HepG2 (cell line): ENCODE measurements around the gene C1orf21. TPM values are rescaled to one million over a fixed set of nuclear protein-coding genes. Genes with fewer than 3 reads are reported as not detected.

Experiments used
- ATAC-seq: fragments of 200-7000 bp; cut with Tn5 transposase; 3 replicates; pipeline ENCODE4 v1.9.1; 2020; ENCODE audit warnings: mild to moderate bottlenecking, moderate library complexity
- BruUV-seq: library from RNA; stranded (reverse); fragments of 400-500 nt; replicated peaks from 2 replicates; lab custom pipeline; 2021; lab: Mats Ljungman, UMichigan
- CTCF ChIA-PET: fragments of 300-600 bp; formaldehyde crosslinking; extraction: SDS; loops from one replicate; lab custom pipeline; 2021; ENCODE audit warnings: low total read pairs, inconsistent platforms, low intra/inter-chr PET ratio; lab: Yijun Ruan, JAX
- POLR2A ChIA-PET: fragments of 350-600 bp; sonication (Branson Sonifier 250); formaldehyde crosslinking; loops from one replicate; lab custom pipeline; 2020; ENCODE audit warnings: antibody characterized with exemption, inconsistent platforms; lab: Yijun Ruan, JAX
- DNase-seq: peaks from one replicate; pipeline ENCODE4 v3.0.0-alpha.2; 2015; ENCODE audit warnings: low spot score
- FAIRE-seq: peaks from 3 replicates; lab custom pipeline; 2011; peaks lifted over from hg19 to GRCh38; lab: Jason Lieb, UNC
- H2AFZ ChIP-seq: one replicate; pipeline ENCODE4 v1.6.1; 2011; ENCODE audit warnings: low read length, inconsistent platforms
- H3K27ac ChIP-seq: fragments of 300-600 bp; 3 replicates; pipeline ENCODE4 v1.8.0; 2011; ENCODE audit warnings: mixed run types, mild to moderate bottlenecking, mixed read lengths, low read length, inconsistent platforms; ENCODE audit not compliant: insufficient read depth; ENCODE audit errors: extremely low read length
- H3K27me3 ChIP-seq, 2 experiments: fragments of 200-600 bp in 1 of 2; 2 replicates in 1 of 2; 3 replicates in 1 of 2; pipeline versions ENCODE4 v1.6.0 to v1.8.0; 2011; ENCODE audit warnings: low read length in 2 of 2, mild to moderate bottlenecking in 2 of 2, moderate library complexity in 2 of 2, inconsistent platforms in 1 of 2; ENCODE audit not compliant: insufficient read depth in 2 of 2, control insufficient read depth in 1 of 2
- H3K36me3 ChIP-seq, 2 experiments: fragments of 200-600 bp in 1 of 2; replicated peaks in 1 of 2; 2 replicates in 1 of 2; 3 replicates in 1 of 2; pipeline versions ENCODE4 v1.5.1 to v1.8.0; 2011; ENCODE audit warnings: low read length in 2 of 2, inconsistent platforms in 1 of 2; ENCODE audit not compliant: insufficient read depth in 2 of 2, control insufficient read depth in 1 of 2
- H3K4me1 ChIP-seq: 2 replicates; pipeline ENCODE4 v1.5.1; 2012; ENCODE audit warnings: low read length, inconsistent platforms; ENCODE audit not compliant: insufficient read depth
- H3K4me2 ChIP-seq: 2 replicates; pipeline ENCODE4 v1.6.0; 2011; ENCODE audit warnings: low read depth, low read length, inconsistent platforms
- H3K4me3 ChIP-seq, 3 experiments: fragments of 200-600 bp in 1 of 3; sonication (generic), shearing (Covaris generic) in 1 of 3; replicated peaks in 1 of 3; 2 replicates each; pipeline ENCODE4 v1.5.1; 2011 to 2016; ENCODE audit warnings: low read length in 3 of 3, inconsistent platforms in 2 of 3, low read depth in 2 of 3, mild to moderate bottlenecking in 2 of 3, control low read depth in 1 of 3, mixed read lengths in 1 of 3; ENCODE audit not compliant: insufficient read depth in 1 of 3
- H3K79me2 ChIP-seq: one replicate; pipeline ENCODE4 v1.6.1; 2011; ENCODE audit warnings: low read length, inconsistent platforms; ENCODE audit not compliant: insufficient read depth
- H3K9ac ChIP-seq: 2 replicates; pipeline ENCODE4 v1.6.0; 2011; ENCODE audit warnings: mild to moderate bottlenecking, low read depth, low read length, inconsistent platforms; ENCODE audit not compliant: insufficient read depth
- H3K9me3 ChIP-seq: 2 replicates; pipeline ENCODE4 v1.5.1; 2012; ENCODE audit warnings: mild to moderate bottlenecking, low read length
- H4K20me1 ChIP-seq: 2 replicates; pipeline ENCODE4 v1.6.0; 2011; ENCODE audit warnings: inconsistent platforms, mild to moderate bottlenecking, low read length, moderate library complexity; ENCODE audit not compliant: insufficient read depth
- DR1 ChIP-seq: sonication (generic); formaldehyde crosslinking; IDR thresholded peaks from 2 replicates; pipeline ENCODE4 v1.8.0; 2021; ENCODE audit warnings: mild to moderate bottlenecking, missing genetic modification reagents, inconsistent platforms
- MXD1 ChIP-seq: sonication (generic); formaldehyde crosslinking; IDR thresholded peaks from 2 replicates; pipeline ENCODE4 v1.4.0; 2020; ENCODE audit warnings: mild to moderate bottlenecking, missing genetic modification reagents
- MXD4 ChIP-seq: IDR thresholded peaks from 2 replicates; pipeline ENCODE4 v1.6.1; 2016; ENCODE audit warnings: mild to moderate bottlenecking, missing biosample characterization, missing genetic modification reagents
- SKI ChIP-seq: fragments of 450-650 bp; IDR thresholded peaks from one replicate; pipeline ENCODE4 v1.6.1; 2018; ENCODE audit warnings: mild to moderate bottlenecking; ENCODE audit not compliant: partially characterized antibody
- SP140L ChIP-seq: sonication (generic); formaldehyde crosslinking; IDR thresholded peaks from 2 replicates; pipeline ENCODE4 v1.4.0; 2020; ENCODE audit warnings: missing genetic modification reagents, borderline replicate concordance
- SP4 ChIP-seq: sonication (generic); formaldehyde crosslinking; IDR thresholded peaks from 2 replicates; pipeline ENCODE4 v1.8.1; 2023; ENCODE audit warnings: mild to moderate bottlenecking, missing genetic modification reagents
- ZNF274 ChIP-seq: sonication (generic); formaldehyde crosslinking; IDR thresholded peaks from 2 replicates; pipeline ENCODE4 v1.5.1; 2020; ENCODE audit warnings: mild to moderate bottlenecking, missing genetic modification reagents
- ZNF407 ChIP-seq: sonication (generic); formaldehyde crosslinking; IDR thresholded peaks from one replicate; pipeline ENCODE4 v1.5.1; 2020; ENCODE audit warnings: mild to moderate bottlenecking, missing genetic modification reagents; ENCODE audit errors: not compliant biosample characterization
- ZNF430 ChIP-seq: sonication (generic); formaldehyde crosslinking; IDR thresholded peaks from 2 replicates; pipeline ENCODE4 v1.9.0; 2021; ENCODE audit warnings: mild to moderate bottlenecking, missing genetic modification reagents
- ZNF607 ChIP-seq: sonication (generic); formaldehyde crosslinking; IDR thresholded peaks from 2 replicates; pipeline ENCODE4 v1.5.1; 2020; ENCODE audit warnings: missing genetic modification reagents, mild to moderate bottlenecking, borderline replicate concordance
- ZNF816 ChIP-seq: sonication (generic); formaldehyde crosslinking; IDR thresholded peaks from 2 replicates; pipeline ENCODE4 v1.8.0; 2022; ENCODE audit warnings: missing genetic modification reagents, mild to moderate bottlenecking, borderline replicate concordance
- ZNF878 ChIP-seq: sonication (generic); formaldehyde crosslinking; IDR thresholded peaks from 2 replicates; pipeline ENCODE4 v1.8.1; 2023; ENCODE audit warnings: mild to moderate bottlenecking, missing genetic modification reagents, moderate library complexity
- WGBS: methylation state at CpG from one replicate; pipeline ENCODE4 v1.1.6; 2017; ENCODE audit warnings: low lambda C conversion rate; 5-methylcytosine and 5-hydroxymethylcytosine counted together
- in situ Hi-C: cut with HindIII; loops from 2 replicates; pipeline ENCODE4 v1.10.0; 2017; ENCODE audit warnings: low pct_unique_long_range_greater_than_20kb; ENCODE audit not compliant: extremely low pct_ligation_motif_present
- intact Hi-C: fragments of 100-400 bp; cut with micrococcal nuclease; formaldehyde crosslinking; loops from one replicate; pipeline ENCODE4 v1.10.0; 2022; ENCODE audit not compliant: unreplicated experiment
- polyA plus RNA-seq, 8 experiments: library from polyadenylated mRNA; depleted of rRNA in 3 of 8; stranded (reverse) in 7 of 8; unstranded in 1 of 8; fragments of >200 nt; fragmentation: Illumina TruSeq in 4 of 8; extraction: Trizol in 4 of 8; gene quantifications; 2 replicates each; pipeline versions ENCODE4 v1.2.1 to v1.2.3, GENCODE V29; 2011 to 2016; ENCODE audit warnings: low read depth in 4 of 8, missing spikeins in 1 of 8, mixed read lengths in 1 of 8; ENCODE audit not compliant: insufficient read depth in 1 of 8
- total RNA-seq, 5 experiments: library from RNA; depleted of rRNA; stranded (reverse); fragments of >200 nt; fragmentation: Illumina TruSeq; extraction: Trizol; gene quantifications; 2 replicates each; pipeline ENCODE4 v1.2.3, GENCODE V29; 2016; ENCODE audit warnings: low read depth in 1 of 5
- TF ChIP-seq, protein P1 (sequence below): sonication (generic); formaldehyde crosslinking; IDR thresholded peaks from 2 replicates; pipeline ENCODE4 v1.8.0; 2022; ENCODE audit warnings: missing genetic modification reagents, low read depth, mild to moderate bottlenecking, borderline replicate concordance
- TF ChIP-seq, protein P2 (sequence below): sonication (generic); formaldehyde crosslinking; IDR thresholded peaks from 2 replicates; pipeline ENCODE4 v1.5.0; 2020; ENCODE audit warnings: missing genetic modification reagents, mild to moderate bottlenecking, borderline replicate concordance

The C1orf21 gene
- total and polyA plus RNA-seq, 2 of the 13 experiments (the other 11 are each of a cell fraction or from before 2014, with no cell fraction given), result not detected

GRCh38 chr1:184340984-184341383 lies 45.8 kb upstream of the C1orf21 start:
- ChIA-PET CTCF (no interaction called here), POLR2A (no interaction called here)
- no peak overlapping the region for H2AFZ ChIP-seq
- H3K79me2 ChIP-seq, result no peaks in the 10 kb centered on the region
- FAIRE-seq, result no peak
- no peaks in the 10 kb centered on the region for H4K20me1 ChIP-seq
- in situ Hi-C loops, result no loop called here
- no peaks in the 10 kb centered on the region for H3K4me1 ChIP-seq
- no peak overlapping the region for H3K9ac ChIP-seq
- no peak overlapping the region for H3K4me2 ChIP-seq
- intact Hi-C loops, result no loop called here
- no TSS peak for BruUV-seq
- WGBS, result 10% methylated on average over 1 of the region's 1 CpG
- no peaks in the 10 kb centered on the region for H3K36me3 ChIP-seq
- no peak for DNase-seq
- no peak overlapping the region for H3K4me3 ChIP-seq
- no peak for ATAC-seq
- no peak overlapping the region for H3K27ac ChIP-seq
- no peaks in the 10 kb centered on the region for H3K9me3 ChIP-seq
- no peaks in the 10 kb centered on the region for H3K27me3 ChIP-seq
- TF ChIP-seq MXD4 (CRISPR knock-in tag) (no peak), ZNF816 (CRISPR knock-in tag) (no peak), ZNF274 (CRISPR knock-in tag) (no peak), ZNF430 (no peak), ZNF407 (no peak), ZNF607 (CRISPR knock-in tag) (no peak), DR1 (CRISPR knock-in tag) (no peak), SP4 (CRISPR knock-in tag) (no peak), SP140L (CRISPR knock-in tag) (no peak), SKI (no peak), MXD1 (CRISPR knock-in tag) (no peak), ZNF878 (CRISPR knock-in tag) (no peak)
- TF ChIP-seq, protein P1, sequence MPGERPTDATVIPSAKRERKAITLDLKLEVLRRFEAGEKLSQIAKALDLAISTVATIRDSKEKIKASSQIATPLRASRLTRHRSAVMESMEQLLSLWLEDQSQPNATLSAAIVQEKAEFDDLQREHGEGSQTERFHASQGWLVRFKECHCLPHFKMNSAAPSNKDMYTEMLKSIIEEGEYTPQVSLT (CRISPR knock-in tag), result no peak
- TF ChIP-seq, protein P2, sequence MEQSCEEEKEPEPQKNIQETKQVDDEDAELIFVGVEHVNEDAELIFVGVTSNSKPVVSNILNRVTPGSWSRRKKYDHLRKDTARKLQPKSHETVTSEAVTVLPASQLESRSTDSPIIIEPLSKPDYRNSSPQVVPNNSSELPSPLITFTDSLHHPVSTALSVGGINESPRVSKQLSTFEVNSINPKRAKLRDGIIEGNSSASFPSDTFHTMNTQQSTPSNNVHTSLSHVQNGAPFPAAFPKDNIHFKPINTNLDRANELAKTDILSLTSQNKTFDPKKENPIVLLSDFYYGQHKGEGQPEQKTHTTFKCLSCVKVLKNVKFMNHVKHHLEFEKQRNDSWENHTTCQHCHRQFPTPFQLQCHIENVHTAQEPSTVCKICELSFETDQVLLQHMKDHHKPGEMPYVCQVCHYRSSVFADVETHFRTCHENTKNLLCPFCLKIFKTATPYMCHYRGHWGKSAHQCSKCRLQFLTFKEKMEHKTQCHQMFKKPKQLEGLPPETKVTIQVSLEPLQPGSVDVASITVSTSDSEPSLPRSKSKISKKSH (CRISPR knock-in tag), result no peak
